RWPE2 (cell line): Measurements from ENCODE around the gene SQOR.
A peak's percentile ranks its signal among the peaks of the same experiment; 100 is the strongest.

Experiments
- ATAC-seq: fragments of 200-7000 bp; cut with Tn5 transposase; 3 replicates; pipeline ENCODE4 v1.9.1; 2021; ENCODE audit warnings: low read depth
- DNase-seq: peaks from one replicate; pipeline ENCODE4 v3.0.0-alpha.2; 2020; ENCODE audit warnings: low spot score
- H3K27ac ChIP-seq: fragments of 450-650 bp; 2 replicates; pipeline ENCODE4 v1.5.1; 2017; ENCODE audit warnings: mild to moderate bottlenecking; ENCODE audit not compliant: poor library complexity, severe bottlenecking
- H3K27me3 ChIP-seq: fragments of 250-450 bp; sonication (Bioruptor Pico); 2 replicates; pipeline ENCODE4 v1.5.1; 2021; ENCODE audit warnings: mild to moderate bottlenecking, moderate library complexity; ENCODE audit not compliant: insufficient read depth, poor library complexity, severe bottlenecking
- H3K36me3 ChIP-seq: fragments of 250-450 bp; sonication (Bioruptor Pico); 2 replicates; pipeline ENCODE4 v1.5.1; 2020; ENCODE audit warnings: low read depth, mild to moderate bottlenecking, moderate library complexity
- H3K4me1 ChIP-seq: fragments of 250-450 bp; sonication (Bioruptor Pico); 2 replicates; pipeline ENCODE4 v1.5.1; 2021; ENCODE audit warnings: mild to moderate bottlenecking, moderate library complexity; ENCODE audit not compliant: insufficient read depth, poor library complexity, severe bottlenecking
- H3K4me3 ChIP-seq: fragments of 250-450 bp; sonication (Bioruptor Pico); 2 replicates; pipeline ENCODE4 v1.5.1; 2021; ENCODE audit warnings: mild to moderate bottlenecking, moderate library complexity; ENCODE audit not compliant: severe bottlenecking
- H3K9me3 ChIP-seq: fragments of 250-450 bp; sonication (Bioruptor Pico); 2 replicates; pipeline ENCODE4 v1.5.1; 2021; ENCODE audit warnings: mild to moderate bottlenecking, moderate library complexity; ENCODE audit not compliant: severe bottlenecking
- TF ChIP-seq, protein P1 (sequence below): fragments of 450-650 bp; IDR thresholded peaks from one replicate; pipeline ENCODE4 v1.5.1; 2017; ENCODE audit warnings: mild to moderate bottlenecking, moderate library complexity; ENCODE audit not compliant: poor library complexity, severe bottlenecking

SQOR gene

GRCh38 chr15:45732662-45733061 lies 97.8 kb downstream of the SQOR start:
- ATAC-seq: peak; percentile 9; the same call in 1 of the 3 replicates
- no peak for DNase-seq
- Histone ChIP-seq H3K27me3 (no peaks in the 10 kb centered on the region), H3K4me1 (no peaks in the 10 kb centered on the region), H3K36me3 (no peaks in the 10 kb centered on the region), H3K4me3 (no peak overlapping the region), H3K27ac (no peak overlapping the region), H3K9me3 (no peaks in the 10 kb centered on the region)
- TF ChIP-seq, protein P1, sequence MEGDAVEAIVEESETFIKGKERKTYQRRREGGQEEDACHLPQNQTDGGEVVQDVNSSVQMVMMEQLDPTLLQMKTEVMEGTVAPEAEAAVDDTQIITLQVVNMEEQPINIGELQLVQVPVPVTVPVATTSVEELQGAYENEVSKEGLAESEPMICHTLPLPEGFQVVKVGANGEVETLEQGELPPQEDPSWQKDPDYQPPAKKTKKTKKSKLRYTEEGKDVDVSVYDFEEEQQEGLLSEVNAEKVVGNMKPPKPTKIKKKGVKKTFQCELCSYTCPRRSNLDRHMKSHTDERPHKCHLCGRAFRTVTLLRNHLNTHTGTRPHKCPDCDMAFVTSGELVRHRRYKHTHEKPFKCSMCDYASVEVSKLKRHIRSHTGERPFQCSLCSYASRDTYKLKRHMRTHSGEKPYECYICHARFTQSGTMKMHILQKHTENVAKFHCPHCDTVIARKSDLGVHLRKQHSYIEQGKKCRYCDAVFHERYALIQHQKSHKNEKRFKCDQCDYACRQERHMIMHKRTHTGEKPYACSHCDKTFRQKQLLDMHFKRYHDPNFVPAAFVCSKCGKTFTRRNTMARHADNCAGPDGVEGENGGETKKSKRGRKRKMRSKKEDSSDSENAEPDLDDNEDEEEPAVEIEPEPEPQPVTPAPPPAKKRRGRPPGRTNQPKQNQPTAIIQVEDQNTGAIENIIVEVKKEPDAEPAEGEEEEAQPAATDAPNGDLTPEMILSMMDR: no peak

DNA sequence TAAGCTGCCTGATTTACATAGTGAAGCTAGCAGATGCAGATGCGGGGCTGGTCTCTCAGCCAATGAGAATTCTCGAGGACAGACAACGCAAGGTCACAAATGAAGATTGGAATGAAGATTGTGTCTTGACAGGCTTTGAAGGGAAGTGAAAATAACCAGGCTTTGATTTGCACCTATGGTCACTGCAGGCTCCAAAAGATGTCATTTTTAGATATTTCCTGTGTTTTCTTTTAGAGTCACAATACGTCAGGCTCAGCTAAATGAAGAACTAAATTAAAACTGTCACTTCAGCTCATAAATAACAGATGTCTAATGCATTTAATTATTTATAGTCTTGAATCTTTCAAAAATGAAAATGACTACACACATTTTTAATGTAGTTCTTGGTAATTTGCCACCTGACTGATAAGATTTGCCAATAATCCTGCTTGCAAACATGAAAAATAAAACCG lies 99.5 kb downstream of the SQOR start:
- TF ChIP-seq, protein P1: no peak

More for the DNA sequence above, 99.5 kb downstream of the SQOR start:
- DNase-seq (no peak), ATAC-seq (no peak)
- Histone ChIP-seq H3K4me1 (no peaks in the 10 kb centered on the region), H3K4me3 (no peak overlapping the region), H3K27ac (no peak overlapping the region), H3K27me3 (peaks cover 9% of the 10 kb centered on the region), H3K9me3 (no peaks in the 10 kb centered on the region), H3K36me3 (no peaks in the 10 kb centered on the region)
